Activated T-helper 1 cell treated with anti-CD3 and anti-CD28 coated beads, Interleukin-12 subunit alpha, Interleukin-12 subunit beta, Interleukin-2, Interleukin-4 antibody, amounts not matched to agents 30 ng/mL and 10 ng/mL and 1 ng/mL, durations not matched to agents 14 hours and 24 hours and 36 hours (primary cell): Measurements from ENCODE around the gene IFT25. TPM values are rescaled to one million over a fixed set of nuclear protein-coding genes. Genes with fewer than 3 reads are reported as not detected.

Source experiments
- DNase-seq: peaks from one replicate; pipeline ENCODE4 v3.0.0; 2021; ENCODE audit warnings: low spot score
- H3K27ac Mint-ChIP-seq: one replicate; pipeline ENCODE4 v1.8.0; 2021; ENCODE audit warnings: mild to moderate bottlenecking, mixed read lengths
- H3K27me3 Mint-ChIP-seq: one replicate; pipeline ENCODE4 v1.8.0; 2022; ENCODE audit warnings: mild to moderate bottlenecking, moderate library complexity, mixed read lengths; ENCODE audit not compliant: insufficient read depth
- H3K36me3 Mint-ChIP-seq: one replicate; pipeline ENCODE4 v1.8.0; 2021; ENCODE audit warnings: low read depth, mixed read lengths
- H3K4me1 Mint-ChIP-seq: one replicate; pipeline ENCODE4 v1.8.0; 2021; ENCODE audit warnings: low read depth, mixed read lengths
- H3K4me3 Mint-ChIP-seq: one replicate; pipeline ENCODE4 v1.8.0; 2021; ENCODE audit warnings: mild to moderate bottlenecking, moderate library complexity, mixed read lengths
- H3K9me3 Mint-ChIP-seq: one replicate; pipeline ENCODE4 v1.8.0; 2021; ENCODE audit warnings: mixed read lengths
- intact Hi-C: fragments of 100-400 bp; cut with micrococcal nuclease; formaldehyde crosslinking; loops from one replicate; pipeline ENCODE4 v1.15.1; 2024
- total RNA-seq: library from RNA; stranded (reverse); gene quantifications from 2 replicates; pipeline ENCODE4 v1.2.3, GENCODE V29; 2022

The IFT25 gene
- total RNA-seq, 1 donor from 2014 or later, result 52.6 TPM

- H3K27me3 Mint-ChIP-seq, result no peaks in the 10 kb centered on the region
- intact Hi-C loops, result loop anchor here (1.0 to 10.0 kb wide), 7 partner anchors 71 to 1895 kb away; partner anchors contain the start of genes BTF3L4, CC2D1B, LRP8 and SSBP3
- H3K9me3 Mint-ChIP-seq, result no peaks in the 10 kb centered on the region
- DNase-seq, result no peak
- no peak overlapping the region for H3K27ac Mint-ChIP-seq
- no peak overlapping the region for H3K4me3 Mint-ChIP-seq
- peaks cover 45% of the 10 kb centered on the region for H3K4me1 Mint-ChIP-seq
- H3K36me3 Mint-ChIP-seq, result peaks cover 13% of the 10 kb centered on the region
Observed at GRCh38 chr1:53949023-53949990, 3.8 kb upstream of the IFT25 start.

DNA sequence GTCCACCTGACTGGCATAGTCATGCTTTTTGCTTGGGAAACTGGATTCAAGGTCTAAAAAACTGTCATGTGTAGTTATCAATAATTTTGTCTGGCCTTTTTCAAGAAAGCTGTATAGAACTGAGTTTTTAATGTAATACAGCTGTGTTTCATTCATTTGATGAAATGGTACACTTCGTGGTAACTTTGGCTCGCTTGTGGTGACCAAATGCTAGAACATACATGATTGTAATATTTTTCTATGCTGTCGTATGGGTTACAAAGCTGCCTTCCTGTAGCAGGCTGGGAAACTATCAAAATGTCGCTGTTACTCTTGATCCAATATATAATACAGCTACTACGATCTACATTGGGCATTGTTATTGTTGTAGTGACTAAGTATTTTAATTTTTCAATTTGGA, 2.8 kb upstream of the IFT25 start:
- DNase-seq, result no peak
- H3K36me3 Mint-ChIP-seq, result peaks cover 19% of the 10 kb centered on the region
- no peak overlapping the region for H3K4me3 Mint-ChIP-seq
- no peaks in the 10 kb centered on the region for H3K27me3 Mint-ChIP-seq
- H3K4me1 Mint-ChIP-seq, result peaks cover 50% of the 10 kb centered on the region
- intact Hi-C loops, result loop anchor here (5.0 to 10.0 kb wide), 5 partner anchors 183 to 1893 kb away; partner anchors contain the start of genes BTF3L4, CC2D1B, LRP8 and SSBP3
- H3K27ac Mint-ChIP-seq, result no peak overlapping the region
- H3K9me3 Mint-ChIP-seq, result no peaks in the 10 kb centered on the region

DNA sequence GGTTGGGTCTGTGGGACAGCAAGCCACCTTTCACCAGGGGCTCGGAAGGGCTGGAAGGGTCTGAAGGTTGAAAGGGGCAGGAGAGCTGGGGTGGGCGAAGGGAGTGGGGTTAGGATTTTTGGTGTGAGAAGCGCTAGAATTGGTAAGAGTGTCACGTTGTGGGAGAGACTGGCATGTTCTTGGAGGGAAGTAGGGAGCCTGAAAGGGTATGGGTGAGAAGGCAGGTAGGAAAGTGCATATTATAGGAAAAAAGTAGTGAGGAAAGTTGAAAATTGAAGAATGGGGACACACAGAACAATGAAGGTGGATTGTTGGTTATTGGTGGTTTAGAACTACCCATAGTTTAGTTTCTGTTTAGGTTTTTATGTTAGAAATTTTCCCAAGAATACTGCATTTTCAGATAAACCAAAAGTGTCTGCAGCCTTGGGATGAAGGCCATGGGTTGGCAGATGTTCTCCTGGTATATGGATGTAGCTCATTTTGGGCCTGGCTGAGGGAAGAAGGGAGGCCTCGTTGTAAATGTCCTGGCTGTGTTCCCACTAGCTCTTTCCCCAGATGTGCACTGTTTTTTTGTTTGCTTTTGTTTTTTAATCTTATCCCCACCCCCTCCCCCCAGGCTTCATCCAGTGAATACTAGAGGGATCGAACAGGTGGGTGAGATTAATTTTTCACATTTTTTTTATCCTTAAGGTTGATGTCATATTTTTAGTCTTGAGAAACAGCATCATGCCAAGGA, 1.8 kb upstream of the IFT25 start:
- Mint-ChIP-seq H3K4me3 (peak overlapping the region; percentile 83), H3K9me3 (no peaks in the 10 kb centered on the region), H3K36me3 (peaks cover 20% of the 10 kb centered on the region), H3K27me3 (no peaks in the 10 kb centered on the region), H3K4me1 (peaks cover 59% of the 10 kb centered on the region), H3K27ac (peak overlapping the region; percentile 89)
- intact Hi-C loops, result loop anchor here (2.0 to 10.0 kb wide), 7 partner anchors 183 to 1893 kb away; partner anchors contain the start of genes BTF3L4, CC2D1B, CPT2 and DHCR24
- no peak for DNase-seq

- peaks cover 61% of the 10 kb centered on the region for H3K4me1 Mint-ChIP-seq
- no peaks in the 10 kb centered on the region for H3K27me3 Mint-ChIP-seq
- no peak for DNase-seq
- intact Hi-C loops, result loop anchor here (1.0 to 10.0 kb wide), 10 partner anchors 107 to 1892 kb away; partner anchors contain the start of genes BTF3L4, CC2D1B, CPT2 and DHCR24
- peak within 1 kb of the TSS; percentile 90 for H3K4me3 Mint-ChIP-seq
- peak within 1 kb of the TSS; percentile 89 for H3K27ac Mint-ChIP-seq
- no peaks in the 10 kb centered on the region for H3K9me3 Mint-ChIP-seq
- H3K36me3 Mint-ChIP-seq, result peaks cover 18% of the 10 kb centered on the region
Observed at GRCh38 chr1:53946252-53947171, 1.0 kb upstream of the IFT25 start, which contains the start of gene LRRC42. TSS of gene LRRC42 (plus strand) at chr1:53946350. CDS start at chr1:53952000, 5,650 bp downstream.

- no peak for DNase-seq
- Mint-ChIP-seq H3K27me3 (no peaks in the 10 kb centered on the region), H3K27ac (peak overlapping the region; percentile 83), H3K36me3 (peaks cover 18% of the 10 kb centered on the region), H3K9me3 (no peaks in the 10 kb centered on the region), H3K4me3 (peak overlapping the region; percentile 90), H3K4me1 (peaks cover 64% of the 10 kb centered on the region)
- intact Hi-C loops, result loop anchor here (1.0 to 10.0 kb wide), 12 partner anchors 14 to 1890 kb away; partner anchors contain the start of genes BTF3L4, CC2D1B, CYB5RL and LRP8
Observed at GRCh38 chr1:53945183-53945432, 391 bp downstream of the IFT25 start.

GRCh38 chr1:53944469-53945182, 873 bp downstream of the IFT25 start:
- peak overlapping the region; percentile 90 for H3K4me3 Mint-ChIP-seq
- intact Hi-C loops, result loop anchor here (1.0 to 10.0 kb wide), 12 partner anchors 15 to 1890 kb away; partner anchors contain the start of genes BTF3L4, CC2D1B, CYB5RL and LRP8
- H3K9me3 Mint-ChIP-seq, result no peaks in the 10 kb centered on the region
- peak overlapping the region; percentile 83 for H3K27ac Mint-ChIP-seq
- no peak for DNase-seq
- peaks cover 21% of the 10 kb centered on the region for H3K36me3 Mint-ChIP-seq
- peaks cover 62% of the 10 kb centered on the region for H3K4me1 Mint-ChIP-seq
- H3K27me3 Mint-ChIP-seq, result no peaks in the 10 kb centered on the region

GRCh38 chr1:53943490-53944043, 1.9 kb downstream of the IFT25 start:
- Mint-ChIP-seq H3K4me3 (peak overlapping the region; percentile 90), H3K9me3 (no peaks in the 10 kb centered on the region), H3K27ac (peak overlapping the region; percentile 61), H3K4me1 (peaks cover 55% of the 10 kb centered on the region), H3K27me3 (no peaks in the 10 kb centered on the region), H3K36me3 (peaks cover 28% of the 10 kb centered on the region)
- intact Hi-C loops, result loop anchor here (2.0 to 10.0 kb wide), 5 partner anchors 25 to 1889 kb away; partner anchors contain the start of genes BTF3L4 and TXNDC12
- DNase-seq, result no peak

GRCh38 chr1:53943090-53943489, 2.4 kb downstream of the IFT25 start:
- Mint-ChIP-seq H3K9me3 (no peaks in the 10 kb centered on the region), H3K27ac (peak overlapping the region; percentile 35), H3K4me3 (peak overlapping the region; percentile 90), H3K4me1 (peaks cover 55% of the 10 kb centered on the region), H3K36me3 (peaks cover 31% of the 10 kb centered on the region), H3K27me3 (no peaks in the 10 kb centered on the region)
- intact Hi-C loops, result loop anchor here (2.0 to 10.0 kb wide), 3 partner anchors 24 to 1888 kb away; partner anchors contain the start of genes BTF3L4 and TXNDC12
- no peak for DNase-seq

- peaks cover 36% of the 10 kb centered on the region for H3K36me3 Mint-ChIP-seq
- no peaks in the 10 kb centered on the region for H3K27me3 Mint-ChIP-seq
- intact Hi-C loops, result loop anchor here (1.0 to 10.0 kb wide), 4 partner anchors 24 to 1888 kb away; partner anchors contain the start of genes BTF3L4 and TXNDC12
- no peaks in the 10 kb centered on the region for H3K9me3 Mint-ChIP-seq
- DNase-seq, result no peak
- H3K4me1 Mint-ChIP-seq, result peaks cover 55% of the 10 kb centered on the region
- peak overlapping the region; percentile 90 for H3K4me3 Mint-ChIP-seq
- H3K27ac Mint-ChIP-seq, result peak overlapping the region; percentile 35
Observed at GRCh38 chr1:53942127-53942957, 3.2 kb downstream of the IFT25 start.

DNA sequence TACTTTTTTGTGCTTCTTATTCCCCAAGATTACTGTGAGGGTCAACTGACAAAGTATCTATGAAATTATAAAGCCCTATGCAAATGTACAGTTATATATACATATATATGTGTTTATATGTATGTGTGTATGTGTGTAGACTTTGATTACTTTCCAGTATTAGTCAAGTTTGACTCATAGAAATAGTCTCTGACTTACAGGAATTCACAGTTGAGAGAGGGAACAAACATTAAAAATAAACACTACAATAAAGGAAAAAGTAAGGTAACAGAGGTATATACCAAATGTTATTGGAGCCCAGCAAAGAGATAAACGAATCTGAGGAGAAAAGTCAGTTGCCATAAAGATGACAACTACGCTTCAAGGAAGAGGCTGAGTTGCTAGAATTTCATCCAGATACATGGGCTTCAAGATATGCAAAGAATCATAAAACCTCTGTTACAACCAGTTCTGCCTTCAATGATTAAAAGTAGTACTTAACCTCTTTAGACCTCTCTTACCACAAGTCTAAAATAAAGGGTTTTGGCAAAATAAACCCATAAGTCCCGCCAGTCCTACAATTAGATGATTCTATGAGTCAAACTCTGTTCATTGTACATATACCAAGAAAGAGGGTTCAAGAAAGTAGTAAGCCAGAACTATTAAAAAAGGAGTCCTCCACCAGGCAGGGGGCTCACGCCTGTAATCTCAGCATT, 7.2 kb downstream of the IFT25 start:
- Mint-ChIP-seq H3K27ac (no peak overlapping the region), H3K36me3 (peaks cover 52% of the 10 kb centered on the region), H3K4me3 (no peak overlapping the region), H3K4me1 (peaks cover 30% of the 10 kb centered on the region), H3K9me3 (peaks cover 5% of the 10 kb centered on the region), H3K27me3 (no peaks in the 10 kb centered on the region)
- no peak for DNase-seq
- intact Hi-C loops, result no loop called here
